Smooth muscle cell of the brain vasculature (primary cell): ENCODE data around the gene NDUFS6.

Source experiments
- DNase-seq: peaks from one replicate; pipeline ENCODE4 v3.0.0-alpha.2; 2012; ENCODE audit warnings: low read depth, low spot score

The NDUFS6 gene

GRCh38 chr5:1765141-1765879, 35.9 kb upstream of the NDUFS6 start:
- DNase-seq = no peak

- DNase-seq = no peak
Measured at GRCh38 chr5:1765880-1766235, 35.3 kb upstream of the NDUFS6 start.

- no peak for DNase-seq
Measured at GRCh38 chr5:1767524-1768282, 33.5 kb upstream of the NDUFS6 start.

- DNase-seq = no peak
Measured at GRCh38 chr5:1768283-1769000, 32.8 kb upstream of the NDUFS6 start.

GRCh38 chr5:1769017-1769640, 32.1 kb upstream of the NDUFS6 start:
- no peak for DNase-seq

- DNase-seq = no peak
Measured at GRCh38 chr5:1769752-1770442, 31.3 kb upstream of the NDUFS6 start.

- no peak for DNase-seq
Measured at GRCh38 chr5:1770443-1770802, 30.8 kb upstream of the NDUFS6 start.

GRCh38 chr5:1771149-1772065, 29.8 kb upstream of the NDUFS6 start:
- no peak for DNase-seq

GRCh38 chr5:1772634-1773033, 28.6 kb upstream of the NDUFS6 start:
- DNase-seq = no peak

- DNase-seq = no peak
Measured at GRCh38 chr5:1776831-1777230, 24.4 kb upstream of the NDUFS6 start.

GRCh38 chr5:1777281-1778137, 23.7 kb upstream of the NDUFS6 start:
- DNase-seq = no peak

- no peak for DNase-seq
Measured at GRCh38 chr5:1778138-1779020, 22.8 kb upstream of the NDUFS6 start.

GRCh38 chr5:1779021-1779680, 22.1 kb upstream of the NDUFS6 start:
- DNase-seq = no peak

GRCh38 chr5:1779782-1780613, 21.2 kb upstream of the NDUFS6 start:
- no peak for DNase-seq

GRCh38 chr5:1780614-1780930, 20.6 kb upstream of the NDUFS6 start:
- no peak for DNase-seq

- no peak for DNase-seq
Measured at GRCh38 chr5:1781107-1781506, 20.1 kb upstream of the NDUFS6 start.

- no peak for DNase-seq
Measured at GRCh38 chr5:1781726-1782384, 19.4 kb upstream of the NDUFS6 start.
